CD4-positive, alpha-beta T cell (primary cell): ENCODE data around the gene MYH7B. TPM values are rescaled to one million over a fixed set of nuclear protein-coding genes. Genes with fewer than 3 reads are reported as not detected.

Experiments used
- ATAC-seq: fragments of 200-7000 bp; cut with Tn5 transposase; one replicate; pipeline ENCODE4 v1.10.0; 2022; ENCODE audit warnings: mild to moderate bottlenecking; ENCODE audit not compliant: poor library complexity
- CTCF ChIA-PET: fragments of 350-600 bp; sonication (Branson Sonifier 250); formaldehyde crosslinking; loops from one replicate; lab custom pipeline; 2021; ENCODE audit warnings: antibody characterized with exemption, inconsistent platforms; lab: Charles Lee
- POLR2A ChIA-PET: fragments of 350-600 bp; sonication (Branson Sonifier 250); formaldehyde crosslinking; loops from one replicate; lab custom pipeline; 2021; ENCODE audit warnings: antibody characterized with exemption, inconsistent platforms; lab: Charles Lee
- DNase-seq, 14 experiments: peaks; one replicate each; pipeline ENCODE4 v3.0.0-alpha.2; 2013 to 2020; ENCODE audit warnings: mixed read lengths in 2 of 14
- H3K27ac ChIP-seq, 2 donors: one replicate each; pipeline versions ENCODE4 v1.5.1 to v1.7.0; 2013; ENCODE audit warnings: low read length in 2 of 2, low read depth in 1 of 2, mild to moderate bottlenecking in 1 of 2
- H3K27me3 ChIP-seq, 2 experiments: 1 replicate in 1 of 2; 2 replicates in 1 of 2; pipeline versions ENCODE4 v1.6.1 to v1.7.0; 2013; ENCODE audit warnings: low read length in 2 of 2, control low read depth in 1 of 2, mild to moderate bottlenecking in 1 of 2, moderate library complexity in 1 of 2; ENCODE audit not compliant: insufficient read depth in 2 of 2, control insufficient read depth in 1 of 2
- H3K36me3 ChIP-seq: one replicate; pipeline ENCODE4 v1.6.1; 2013; ENCODE audit warnings: low read length, control low read depth; ENCODE audit not compliant: insufficient read depth
- H3K4me1 ChIP-seq: one replicate; pipeline ENCODE4 v1.6.1; 2013; ENCODE audit warnings: low read length, control low read depth; ENCODE audit not compliant: insufficient read depth
- H3K4me3 ChIP-seq: one replicate; pipeline ENCODE4 v1.5.1; 2013; ENCODE audit warnings: mild to moderate bottlenecking, low read length, moderate library complexity
- H3K9me3 ChIP-seq, 2 experiments: 1 replicate in 1 of 2; 2 replicates in 1 of 2; pipeline versions ENCODE4 v1.6.1 to v1.7.0; 2013; ENCODE audit warnings: low read length in 2 of 2, mild to moderate bottlenecking in 2 of 2, control low read depth in 1 of 2, moderate library complexity in 1 of 2; ENCODE audit not compliant: control insufficient read depth in 1 of 2, insufficient read depth in 1 of 2
- H3K27ac Mint-ChIP-seq: one replicate; pipeline ENCODE4 v1.8.0; 2020; ENCODE audit warnings: mixed read lengths
- H3K27me3 Mint-ChIP-seq: one replicate; pipeline ENCODE4 v1.8.0; 2021; ENCODE audit warnings: mixed read lengths
- H3K36me3 Mint-ChIP-seq: one replicate; pipeline ENCODE4 v1.8.0; 2021; ENCODE audit warnings: low read depth, mixed read lengths
- H3K4me1 Mint-ChIP-seq: one replicate; pipeline ENCODE4 v1.8.0; 2021; ENCODE audit warnings: low read depth, mixed read lengths
- H3K4me3 Mint-ChIP-seq: one replicate; pipeline ENCODE4 v1.8.0; 2020; ENCODE audit warnings: mild to moderate bottlenecking, mixed read lengths
- H3K9me3 Mint-ChIP-seq: one replicate; pipeline ENCODE4 v1.8.0; 2020; ENCODE audit warnings: mixed read lengths
- CTCF ChIP-seq: fragments of 200-600 bp; IDR thresholded peaks from one replicate; pipeline ENCODE4 v1.8.0; 2022; ENCODE audit warnings: antibody characterized with exemption, mild to moderate bottlenecking
- intact Hi-C, 2 experiments: fragments of 100-400 bp; cut with DNase I in 1 of 2; cut with micrococcal nuclease in 1 of 2; formaldehyde crosslinking; loops; one replicate each; pipeline versions ENCODE4 v1.15.1 to v1.9.0; 2023 to 2025; cut with DNase I, micrococcal nuclease
- total RNA-seq, 174 experiments: library from RNA in 2 of 174; stranded (reverse) in 2 of 174; gene quantifications; one replicate each; pipeline ENCODE4 v1.2.3 and lab custom pipeline; 2021 to 2026

MYH7B gene
- total RNA-seq, 2 experiments from 2014 or later: 0.53 to 0.58 TPM

GRCh38 chr20:34949120-34949519, 6.5 kb upstream of the MYH7B start:
- Mint-ChIP-seq H3K27me3 (no peaks in the 10 kb centered on the region), H3K36me3 (peaks cover 39% of the 10 kb centered on the region), H3K4me3 (no peak overlapping the region), H3K27ac (no peak overlapping the region), H3K4me1 (no peaks in the 10 kb centered on the region), H3K9me3 (no peaks in the 10 kb centered on the region)
- H3K27ac ChIP-seq: no peak overlapping the region
- TF ChIP-seq CTCF: no peak
- no peaks in the 10 kb centered on the region for H3K27me3 ChIP-seq
- CTCF ChIA-PET: no interaction called here
- H3K9me3 ChIP-seq: no peaks in the 10 kb centered on the region
- no peak overlapping the region for H3K4me3 ChIP-seq
- ATAC-seq: no peak
- intact Hi-C loops: no loop called here
- H3K4me1 ChIP-seq: no peaks in the 10 kb centered on the region
- POLR2A ChIA-PET: no interaction called here
- peaks cover 38% of the 10 kb centered on the region for H3K36me3 ChIP-seq
- DNase-seq: no peak

GRCh38 chr20:34951252-34951651, 4.4 kb upstream of the MYH7B start:
- H3K27me3 ChIP-seq: no peaks in the 10 kb centered on the region
- no peak for DNase-seq
- intact Hi-C loops: loop anchor here in 1 of 2 experiments (10.0 kb wide), 2 partner anchors 646 to 956 kb away; partner anchors contain the start of genes AHCY and RALY
- H3K27ac Mint-ChIP-seq: no peak overlapping the region
- no peaks in the 10 kb centered on the region for H3K9me3 ChIP-seq
- H3K36me3 ChIP-seq: peaks cover 25% of the 10 kb centered on the region
- H3K4me3 ChIP-seq: no peak overlapping the region
- H3K36me3 Mint-ChIP-seq: peaks cover 32% of the 10 kb centered on the region
- H3K4me1 Mint-ChIP-seq: peaks cover 19% of the 10 kb centered on the region
- CTCF ChIA-PET: interaction anchor here (2.2 kb wide), 1 partner anchor 76 kb away, joined by 7 read pairs; no protein-coding TSS in a partner anchor
- no peak for TF ChIP-seq CTCF
- H3K27me3 Mint-ChIP-seq: no peaks in the 10 kb centered on the region
- no peaks in the 10 kb centered on the region for H3K9me3 Mint-ChIP-seq
- POLR2A ChIA-PET: no interaction called here
- no peak for ATAC-seq
- H3K27ac ChIP-seq: no peak overlapping the region
- peaks cover 14% of the 10 kb centered on the region for H3K4me1 ChIP-seq
- H3K4me3 Mint-ChIP-seq: no peak overlapping the region

GRCh38 chr20:34951652-34952051, 4.0 kb upstream of the MYH7B start:
- H3K27me3 Mint-ChIP-seq: no peaks in the 10 kb centered on the region
- ATAC-seq: no peak
- ChIA-PET POLR2A (no interaction called here), CTCF (interaction anchor here (2.2 kb wide), 1 partner anchor 77 kb away, joined by 7 read pairs; no protein-coding TSS in a partner anchor)
- H3K9me3 Mint-ChIP-seq: no peaks in the 10 kb centered on the region
- H3K4me1 Mint-ChIP-seq: peaks cover 23% of the 10 kb centered on the region
- H3K4me3 Mint-ChIP-seq: no peak overlapping the region
- intact Hi-C loops: loop anchor here in 1 of 2 experiments (10.0 kb wide), 2 partner anchors 647 to 957 kb away; partner anchors contain the start of genes AHCY and RALY
- no peak overlapping the region for H3K27ac Mint-ChIP-seq
- TF ChIP-seq CTCF: no peak
- Histone ChIP-seq H3K4me3 (no peak overlapping the region), H3K27ac (no peak overlapping the region), H3K36me3 (peaks cover 25% of the 10 kb centered on the region), H3K27me3 (no peaks in the 10 kb centered on the region), H3K9me3 (no peaks in the 10 kb centered on the region), H3K4me1 (peaks cover 18% of the 10 kb centered on the region)
- peaks cover 28% of the 10 kb centered on the region for H3K36me3 Mint-ChIP-seq
- no peak for DNase-seq
